Endothelial cell of hepatic sinusoid (primary cell): ENCODE results near the gene ROBO2.

Experiments
- in situ Hi-C: cut with HindIII; loops from 2 replicates; pipeline ENCODE4 v1.10.0; 2017; ENCODE audit warnings: low sequenced_read_pairs

The ROBO2 gene

GRCh38 chr3:77051591-77051990, 11.7 kb downstream of the ROBO2 start:
- in situ Hi-C loops = no loop called here

GRCh38 chr3:77052051-77052501, 12.2 kb downstream of the ROBO2 start:
- in situ Hi-C loops = no loop called here

- in situ Hi-C loops = no loop called here
These were observed 13.1 kb downstream of the ROBO2 start for GRCh38 chr3:77052733-77053670.

GRCh38 chr3:77053795-77054194, 13.9 kb downstream of the ROBO2 start:
- in situ Hi-C loops = no loop called here

- in situ Hi-C loops = no loop called here
These were observed 16.0 kb downstream of the ROBO2 start for GRCh38 chr3:77055841-77056341.

- in situ Hi-C loops = no loop called here
These were observed 19.5 kb downstream of the ROBO2 start for GRCh38 chr3:77059354-77059753.

GRCh38 chr3:77063423-77063822, 23.5 kb downstream of the ROBO2 start:
- in situ Hi-C loops = no loop called here

GRCh38 chr3:77065750-77066149, 25.9 kb downstream of the ROBO2 start:
- in situ Hi-C loops = no loop called here

- in situ Hi-C loops = no loop called here
These were observed 26.9 kb downstream of the ROBO2 start for GRCh38 chr3:77066829-77067228.

GRCh38 chr3:77068808-77069207, 28.9 kb downstream of the ROBO2 start:
- in situ Hi-C loops = no loop called here

GRCh38 chr3:77071364-77071763, 31.5 kb downstream of the ROBO2 start:
- in situ Hi-C loops = no loop called here

- in situ Hi-C loops = no loop called here
These were observed 31.9 kb downstream of the ROBO2 start for GRCh38 chr3:77071809-77072208.

- in situ Hi-C loops = no loop called here
These were observed 32.3 kb downstream of the ROBO2 start for GRCh38 chr3:77072232-77072631.

GRCh38 chr3:77078279-77078678, 38.4 kb downstream of the ROBO2 start:
- in situ Hi-C loops = no loop called here

- in situ Hi-C loops = no loop called here
These were observed 40.2 kb downstream of the ROBO2 start for GRCh38 chr3:77079988-77080610.

- in situ Hi-C loops = no loop called here
These were observed 41.4 kb downstream of the ROBO2 start for GRCh38 chr3:77081240-77081661.

- in situ Hi-C loops = no loop called here
These were observed 44.6 kb downstream of the ROBO2 start for GRCh38 chr3:77084511-77084910.

- in situ Hi-C loops = no loop called here
These were observed 46.5 kb downstream of the ROBO2 start for GRCh38 chr3:77086408-77086807.

- in situ Hi-C loops = no loop called here
These were observed 51.9 kb downstream of the ROBO2 start for GRCh38 chr3:77091809-77092208.

GRCh38 chr3:77093101-77093500, 53.2 kb downstream of the ROBO2 start:
- in situ Hi-C loops = no loop called here

- in situ Hi-C loops = no loop called here
These were observed 56.2 kb downstream of the ROBO2 start for GRCh38 chr3:77096145-77096544.
